Measurements from ENCODE around the gene CDC42EP1. TPM values are rescaled to one million over a fixed set of nuclear protein-coding genes. Genes with fewer than 3 reads are reported as not detected.
"Not testable (repeated sequence)": the region's sequence is repeated elsewhere in the genome, so short reads cannot be mapped to it uniquely, and the experiment has no call there.

The CDC42EP1 gene
- total RNA-seq, 1 experiment from 2014 or later = 75.0 TPM

GRCh38 chr22:37538590-37539357, 21.5 kb upstream of the CDC42EP1 start:
- POLR2A ChIA-PET = interaction anchor here (0.7 kb wide), 2 partner anchors 30 to 53 kb away, joined by 3 to 7 read pairs; no protein-coding TSS in a partner anchor
- Mint-ChIP-seq H3K4me3 (ENCODE audit: unreplicated experiment) (peak overlapping the region; percentile 50), H3K27ac (ENCODE audit: unreplicated experiment) (peak overlapping the region; percentile 66)

GRCh38 chr22:37539790-37540189, 20.5 kb upstream of the CDC42EP1 start:
- not testable (repeated sequence) for H3K27me3 ChIP-seq (replicated peaks; ENCODE audit: control insufficient read depth, insufficient read depth, low read length); H3K4me3 Mint-ChIP-seq (ENCODE audit: unreplicated experiment); H3K27me3 Mint-ChIP-seq (ENCODE audit: insufficient read depth, unreplicated experiment); H3K36me3 ChIP-seq (ENCODE audit: control insufficient read depth, insufficient read depth, low read length); H3K36me3 Mint-ChIP-seq (ENCODE audit: insufficient read depth, unreplicated experiment); BruUV-seq (replicated peaks); H3K27ac Mint-ChIP-seq (ENCODE audit: unreplicated experiment); H3K9me3 ChIP-seq; DNase-seq; H3K4me3 ChIP-seq (ENCODE audit: low read depth, low read length); H3K9me3 Mint-ChIP-seq (ENCODE audit: unreplicated experiment)
- H3K4me1 Mint-ChIP-seq (ENCODE audit: low read depth, unreplicated experiment) = peaks cover 23% of the 10 kb centered on the region
- peaks cover 20% of the 10 kb centered on the region for H3K4me1 ChIP-seq
- POLR2A ChIA-PET = interaction anchor here (0.7 kb wide), 1 partner anchor 23 kb away, joined by 3 read pairs; no protein-coding TSS in a partner anchor
- intact Hi-C loops (cut with micrococcal nuclease; ENCODE audit: unreplicated experiment) = loop anchor here (1.0 to 5.0 kb wide), 4 partner anchors 28 to 143 kb away; partner anchors contain the start of gene GGA1
- CTCF ChIA-PET = interaction anchor here (0.7 to 5.5 kb wide), 7 partner anchors 16 to 118 kb away, joined by 3 to 48 read pairs (median 4); partner anchors contain the start of gene PDXP

More at GRCh38 chr22:37538590-37539357, 21.5 kb upstream of the CDC42EP1 start:
- intact Hi-C loops (cut with micrococcal nuclease; ENCODE audit: unreplicated experiment) = loop anchor here (1.0 to 5.0 kb wide), 4 partner anchors 29 to 144 kb away; partner anchors contain the start of gene GGA1
- Mint-ChIP-seq H3K9me3 (ENCODE audit: unreplicated experiment) (no peaks in the 10 kb centered on the region), H3K27me3 (ENCODE audit: insufficient read depth, unreplicated experiment) (no peaks in the 10 kb centered on the region), H3K36me3 (ENCODE audit: insufficient read depth, unreplicated experiment) (no peaks in the 10 kb centered on the region), H3K4me1 (ENCODE audit: low read depth, unreplicated experiment) (peaks cover 18% of the 10 kb centered on the region)
- H3K4me1 ChIP-seq = peaks cover 12% of the 10 kb centered on the region
- no peaks in the 10 kb centered on the region for H3K27me3 ChIP-seq (replicated peaks; ENCODE audit: control insufficient read depth, insufficient read depth, low read length)
- TF ChIP-seq CTCF (IDR thresholded peaks at IDR 0.05; ENCODE audit: insufficient read depth in 1 of 2, low read depth in 1 of 2, low read length in 1 of 2, severe bottlenecking in 1 of 2, unreplicated experiment in 1 of 2) = peak; percentile 93 to 96
- H3K36me3 ChIP-seq (ENCODE audit: control insufficient read depth, insufficient read depth, low read length) = no peaks in the 10 kb centered on the region
- BruUV-seq (replicated peaks) = no TSS peak
- H3K4me3 ChIP-seq (ENCODE audit: low read depth, low read length) = no peak overlapping the region
- peak; percentile 92 to 94 for DNase-seq
- no peaks in the 10 kb centered on the region for H3K9me3 ChIP-seq
- CTCF ChIA-PET = interaction anchor here (0.6 to 5.5 kb wide), 8 partner anchors 23 to 104 kb away, joined by 3 to 48 read pairs (median 4); no protein-coding TSS in a partner anchor

GRCh38 chr22:37542416-37542815, 17.9 kb upstream of the CDC42EP1 start:
- DNase-seq; H3K27me3 Mint-ChIP-seq (ENCODE audit: insufficient read depth, unreplicated experiment); H3K27me3 ChIP-seq (replicated peaks; ENCODE audit: control insufficient read depth, insufficient read depth, low read length); intact Hi-C loops (cut with micrococcal nuclease; ENCODE audit: unreplicated experiment); H3K36me3 ChIP-seq (ENCODE audit: control insufficient read depth, insufficient read depth, low read length); H3K9me3 Mint-ChIP-seq (ENCODE audit: unreplicated experiment); H3K4me3 Mint-ChIP-seq (ENCODE audit: unreplicated experiment); POLR2A ChIA-PET; H3K4me3 ChIP-seq (ENCODE audit: low read depth, low read length); H3K9me3 ChIP-seq; BruUV-seq (replicated peaks); H3K27ac Mint-ChIP-seq (ENCODE audit: unreplicated experiment): not testable (repeated sequence)
- CTCF ChIA-PET = interaction anchor here (0.5 to 5.5 kb wide), 4 partner anchors 9 to 548 kb away, joined by 3 to 48 read pairs (median 20); no protein-coding TSS in a partner anchor
- Mint-ChIP-seq H3K4me1 (ENCODE audit: low read depth, unreplicated experiment) (peaks cover 41% of the 10 kb centered on the region), H3K36me3 (ENCODE audit: insufficient read depth, unreplicated experiment) (peaks cover 12% of the 10 kb centered on the region)
- peaks cover 46% of the 10 kb centered on the region for H3K4me1 ChIP-seq

GRCh38 chr22:37542959-37543358, 17.3 kb upstream of the CDC42EP1 start:
- H3K36me3 ChIP-seq (ENCODE audit: control insufficient read depth, insufficient read depth, low read length) = no peaks in the 10 kb centered on the region
- Mint-ChIP-seq H3K36me3 (ENCODE audit: insufficient read depth, unreplicated experiment) (peaks cover 12% of the 10 kb centered on the region), H3K4me3 (ENCODE audit: unreplicated experiment) (no peak overlapping the region), H3K27ac (ENCODE audit: unreplicated experiment) (no peak overlapping the region), H3K9me3 (ENCODE audit: unreplicated experiment) (no peaks in the 10 kb centered on the region), H3K4me1 (ENCODE audit: low read depth, unreplicated experiment) (peaks cover 41% of the 10 kb centered on the region), H3K27me3 (ENCODE audit: insufficient read depth, unreplicated experiment) (no peaks in the 10 kb centered on the region)
- BruUV-seq (replicated peaks) = no TSS peak
- ChIA-PET CTCF (interaction anchor here (0.9 to 5.5 kb wide), 2 partner anchors 8 to 49 kb away, joined by 3 to 37 read pairs; no protein-coding TSS in a partner anchor), POLR2A (no interaction called here)
- no peak overlapping the region for H3K4me3 ChIP-seq (ENCODE audit: low read depth, low read length)
- no peak for DNase-seq
- intact Hi-C loops (cut with micrococcal nuclease; ENCODE audit: unreplicated experiment) = no loop called here
- H3K4me1 ChIP-seq = peaks cover 52% of the 10 kb centered on the region
- TF ChIP-seq CTCF (IDR thresholded peaks at IDR 0.05; ENCODE audit: insufficient read depth in 1 of 2, low read depth in 1 of 2, low read length in 1 of 2, severe bottlenecking in 1 of 2, unreplicated experiment in 1 of 2) = no peak
- no peaks in the 10 kb centered on the region for H3K27me3 ChIP-seq (replicated peaks; ENCODE audit: control insufficient read depth, insufficient read depth, low read length)
- H3K9me3 ChIP-seq = no peaks in the 10 kb centered on the region

All from Caco-2 (cell line).